IMR-90 (cell line): ENCODE results near the gene NANOGP8. TPM values are rescaled to one million over a fixed set of nuclear protein-coding genes. Genes with fewer than 3 reads are reported as not detected.

Experiments used
- ATAC-seq: fragments of 200-7000 bp; cut with Tn5 transposase; 2 replicates; pipeline ENCODE4 v1.9.1; 2020; ENCODE audit warnings: low read depth, mild to moderate bottlenecking, moderate library complexity
- BruUV-seq: library from RNA; stranded (reverse); fragments of 400-500 nt; replicated peaks from 2 replicates; lab custom pipeline; 2021; lab: Mats Ljungman, UMichigan
- CTCF ChIA-PET: fragments of 300-600 bp; formaldehyde crosslinking; extraction: SDS; loops from one replicate; lab custom pipeline; 2021; ENCODE audit warnings: antibody characterized with exemption; lab: Yijun Ruan, JAX
- POLR2A ChIA-PET: fragments of 300-600 bp; sonication (Branson Sonifier 250); formaldehyde crosslinking; loops from one replicate; lab custom pipeline; 2022; ENCODE audit warnings: antibody characterized with exemption; ENCODE audit not compliant: unreplicated experiment; lab: Charles Lee
- DNase-seq: peaks from one replicate; pipeline ENCODE4 v3.0.0; 2013
- H2AFZ ChIP-seq: replicated peaks from 2 replicates; pipeline ENCODE3; 2013; ENCODE audit warnings: low read length, mild to moderate bottlenecking; ENCODE audit not compliant: poor library complexity
- H2AK5ac ChIP-seq: 2 replicates; pipeline ENCODE4 v1.6.1; 2013; ENCODE audit warnings: low read depth, low read length, inconsistent platforms
- H2AK9ac ChIP-seq: replicated peaks from 2 replicates; pipeline ENCODE3; 2013; ENCODE audit warnings: mild to moderate bottlenecking, low read depth, low read length, moderate library complexity; ENCODE audit not compliant: poor library complexity
- H2BK120ac ChIP-seq: 2 replicates; pipeline ENCODE4 v1.6.1; 2013; ENCODE audit warnings: low read depth, low read length, inconsistent platforms
- H2BK15ac ChIP-seq: 3 replicates; pipeline ENCODE4 v1.6.1; 2013; ENCODE audit warnings: low read depth, low read length, inconsistent platforms
- H2BK20ac ChIP-seq: 2 replicates; pipeline ENCODE4 v1.6.1; 2013; ENCODE audit warnings: low read depth, mild to moderate bottlenecking, inconsistent platforms, low read length, moderate library complexity
- H2BK5ac ChIP-seq: 2 replicates; pipeline ENCODE4 v1.6.1; 2013; ENCODE audit warnings: mild to moderate bottlenecking, low read depth, low read length, inconsistent platforms; ENCODE audit not compliant: poor library complexity, severe bottlenecking
- H3K14ac ChIP-seq: replicated peaks from 2 replicates; pipeline ENCODE4 v1.6.1; 2013; ENCODE audit warnings: low read depth, low read length, inconsistent platforms
- H3K18ac ChIP-seq: 2 replicates; pipeline ENCODE4 v1.6.1; 2013; ENCODE audit warnings: low read depth, low read length, control low read depth
- H3K23ac ChIP-seq: 2 replicates; pipeline ENCODE4 v1.6.1; 2013; ENCODE audit warnings: low read depth, low read length, inconsistent platforms
- H3K27ac ChIP-seq: 2 replicates; pipeline ENCODE4 v1.5.1; 2013; ENCODE audit warnings: mild to moderate bottlenecking, control low read depth, low read length; ENCODE audit not compliant: insufficient read depth
- H3K27me3 ChIP-seq: 2 replicates; pipeline ENCODE4 v1.6.1; 2013; ENCODE audit warnings: low read length; ENCODE audit not compliant: control insufficient read depth, insufficient read depth
- H3K36me3 ChIP-seq: 2 replicates; pipeline ENCODE4 v1.6.1; 2013; ENCODE audit warnings: low read length, mixed read lengths; ENCODE audit not compliant: control insufficient read depth, insufficient read depth
- H3K4ac ChIP-seq: 2 replicates; pipeline ENCODE4 v1.6.1; 2013; ENCODE audit warnings: low read depth, low read length, inconsistent platforms
- H3K4me1 ChIP-seq: 2 replicates; pipeline ENCODE4 v1.6.1; 2013; ENCODE audit warnings: low read length, mixed read lengths; ENCODE audit not compliant: control insufficient read depth, insufficient read depth
- H3K4me2 ChIP-seq: 2 replicates; pipeline ENCODE4 v1.6.1; 2013; ENCODE audit warnings: low read depth, mild to moderate bottlenecking, control low read depth, low read length, moderate library complexity
- H3K4me3 ChIP-seq: 2 replicates; pipeline ENCODE4 v1.5.1; 2013; ENCODE audit warnings: low read depth, mild to moderate bottlenecking, control low read depth, low read length, moderate library complexity; ENCODE audit not compliant: insufficient read depth
- H3K56ac ChIP-seq: 2 replicates; pipeline ENCODE4 v1.6.1; 2013; ENCODE audit warnings: low read length, inconsistent platforms; ENCODE audit not compliant: insufficient read depth; ENCODE audit errors: extremely low read depth
- H3K79me1 ChIP-seq, 2 experiments: 2 replicates each; pipeline ENCODE4 v1.6.1; 2013; ENCODE audit warnings: low read length in 2 of 2, inconsistent platforms in 1 of 2, low read depth in 1 of 2
- H3K9ac ChIP-seq: 2 replicates; pipeline ENCODE4 v1.6.1; 2013; ENCODE audit warnings: low read depth, low read length, control low read depth
- H3K9me1 ChIP-seq: 2 replicates; pipeline ENCODE4 v1.6.1; 2013; ENCODE audit warnings: low read length, inconsistent platforms; ENCODE audit not compliant: insufficient read depth
- H3K9me3 ChIP-seq: 2 replicates; pipeline ENCODE4 v1.6.1; 2013; ENCODE audit warnings: low read length; ENCODE audit not compliant: control insufficient read depth, insufficient read depth
- H4K20me1 ChIP-seq: 2 replicates; pipeline ENCODE4 v1.6.1; 2013; ENCODE audit warnings: low read length, inconsistent platforms; ENCODE audit not compliant: insufficient read depth
- H4K5ac ChIP-seq: 2 replicates; pipeline ENCODE4 v1.6.1; 2013; ENCODE audit warnings: mild to moderate bottlenecking, low read depth, low read length, control low read depth
- H4K8ac ChIP-seq, 2 experiments: 2 replicates each; pipeline ENCODE4 v1.6.1; 2013; ENCODE audit warnings: low read depth in 2 of 2, low read length in 2 of 2, control low read depth in 1 of 2, inconsistent platforms in 1 of 2
- H4K91ac ChIP-seq: 2 replicates; pipeline ENCODE4 v1.6.1; 2013; ENCODE audit warnings: low read depth, low read length, inconsistent platforms; ENCODE audit not compliant: insufficient read depth
- CEBPB ChIP-seq: IDR thresholded peaks from 2 replicates; pipeline ENCODE4 v1.6.1; 2012; ENCODE audit warnings: low read depth, low read length, improper control_type of control experiment
- CHD1 ChIP-seq: IDR thresholded peaks from 2 replicates; pipeline ENCODE4 v1.6.1; 2012; ENCODE audit warnings: low read depth, low read length, improper control_type of control experiment
- MAFK ChIP-seq: IDR thresholded peaks from 2 replicates; pipeline ENCODE4 v1.6.1; 2012; ENCODE audit warnings: low read depth, low read length, improper control_type of control experiment
- MAZ ChIP-seq: IDR thresholded peaks from 2 replicates; pipeline ENCODE4 v1.6.1; 2012; ENCODE audit warnings: low read depth, mild to moderate bottlenecking, low read length, improper control_type of control experiment, moderate library complexity, borderline replicate concordance
- NFE2L2 ChIP-seq: fragments of 150-350 bp; IDR thresholded peaks from 2 replicates; pipeline ENCODE4 v1.6.1; 2016; ENCODE audit warnings: low read depth, mild to moderate bottlenecking, low read length
- POLR2A ChIP-seq: IDR thresholded peaks from 2 replicates; pipeline ENCODE4 v1.6.1; 2012; ENCODE audit warnings: mild to moderate bottlenecking, low read depth, low read length
- RAD21 ChIP-seq: IDR thresholded peaks from 2 replicates; pipeline ENCODE4 v1.6.1; 2012; ENCODE audit warnings: low read length, improper control_type of control experiment
- RCOR1 ChIP-seq: IDR thresholded peaks from 2 replicates; pipeline ENCODE4 v1.6.1; 2012; ENCODE audit warnings: mild to moderate bottlenecking, low read length, improper control_type of control experiment; ENCODE audit not compliant: insufficient replicate concordance
- RFX5 ChIP-seq: IDR thresholded peaks from 2 replicates; pipeline ENCODE4 v1.8.0; 2012; ENCODE audit warnings: low read depth, mild to moderate bottlenecking, low read length, moderate library complexity
- SMC3 ChIP-seq: fragments of 150-350 bp; IDR thresholded peaks from 2 replicates; pipeline ENCODE4 v1.6.1; 2016; ENCODE audit warnings: low read depth, mild to moderate bottlenecking, antibody characterized with exemption, low read length, moderate library complexity
- WGBS, 2 experiments: methylation state at CpG; one replicate each; pipeline versions ENCODE4 v1.1.5 to v1.1.7; 2013; ENCODE audit warnings: missing lambda C conversion rate in 2 of 2; ENCODE audit not compliant: insufficient read length in 1 of 2; ENCODE audit errors: extremely low coverage in 2 of 2; 5-methylcytosine and 5-hydroxymethylcytosine counted together
- dilution Hi-C: fragments of 300-500 bp; cut with HindIII; formaldehyde crosslinking; loops from one replicate; pipeline ENCODE4 v1.14.3; 2018; ENCODE audit warnings: low sequenced_read_pairs; ENCODE audit not compliant: unreplicated experiment
- in situ Hi-C: fragments of 300-500 bp; cut with MboI; formaldehyde crosslinking; loops from 3 replicates; pipeline ENCODE4 v1.14.3; 2019; ENCODE audit warnings: low sequenced_read_pairs, inconsistent platforms, mixed read lengths
- intact Hi-C: fragments of 100-400 bp; cut with micrococcal nuclease; formaldehyde crosslinking; loops from 2 replicates; pipeline ENCODE4 v1.10.0; 2022
- polyA plus RNA-seq, 3 experiments: library from polyadenylated mRNA; depleted of rRNA; stranded (reverse); fragments of >200 nt; gene quantifications; 2 replicates each; pipeline ENCODE4 v1.2.3, GENCODE V29; 2012; ENCODE audit warnings: low replicate concordance in 1 of 3
- total RNA-seq: library from RNA; depleted of rRNA; stranded (reverse); fragments of >200 nt; gene quantifications from 2 replicates; pipeline ENCODE4 v1.2.3, GENCODE V29; 2012
- TF ChIP-seq, protein P1 (sequence below): conservative IDR thresholded peaks from 2 replicates; pipeline ENCODE4 v1.5.1; 2012; ENCODE audit warnings: mild to moderate bottlenecking, low read depth, low read length, improper control_type of control experiment
- TF ChIP-seq, protein P2 (sequence below): fragments of 150-350 bp; IDR thresholded peaks from 2 replicates; pipeline ENCODE4 v1.6.1; 2017; ENCODE audit warnings: mild to moderate bottlenecking, antibody characterized with exemption, low read length, low read depth
- TF ChIP-seq, protein P3 (sequence below): fragments of 150-350 bp; IDR thresholded peaks from 2 replicates; pipeline ENCODE4 v1.6.1; 2016; ENCODE audit warnings: low read depth, mild to moderate bottlenecking, low read length, moderate library complexity, borderline replicate concordance

NANOGP8 gene
- total and polyA plus RNA-seq, 2 of the 4 experiments (the other 2 are of a cell fraction), result not detected

DNA sequence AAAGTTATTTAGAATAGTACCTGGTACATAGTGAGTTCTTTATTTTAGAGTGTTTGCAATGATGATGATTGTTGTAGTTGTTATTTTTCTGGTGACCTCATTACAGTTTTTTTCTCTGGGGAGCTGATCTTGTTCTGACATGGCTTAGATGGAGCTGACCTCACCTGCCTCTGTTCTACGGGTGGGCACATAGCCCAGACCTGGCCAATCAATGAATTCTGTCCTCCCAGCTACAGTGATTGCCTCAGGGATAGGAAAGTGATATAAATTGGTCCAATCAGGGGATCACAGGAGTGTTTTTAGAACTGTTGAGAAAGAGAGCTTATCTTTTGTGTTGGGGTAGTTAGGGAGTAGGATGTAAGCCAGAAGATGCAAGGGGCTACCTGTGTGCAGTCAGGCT lies 3.2 kb upstream of the NANOGP8 start (continued):
- TF ChIP-seq, protein P1, sequence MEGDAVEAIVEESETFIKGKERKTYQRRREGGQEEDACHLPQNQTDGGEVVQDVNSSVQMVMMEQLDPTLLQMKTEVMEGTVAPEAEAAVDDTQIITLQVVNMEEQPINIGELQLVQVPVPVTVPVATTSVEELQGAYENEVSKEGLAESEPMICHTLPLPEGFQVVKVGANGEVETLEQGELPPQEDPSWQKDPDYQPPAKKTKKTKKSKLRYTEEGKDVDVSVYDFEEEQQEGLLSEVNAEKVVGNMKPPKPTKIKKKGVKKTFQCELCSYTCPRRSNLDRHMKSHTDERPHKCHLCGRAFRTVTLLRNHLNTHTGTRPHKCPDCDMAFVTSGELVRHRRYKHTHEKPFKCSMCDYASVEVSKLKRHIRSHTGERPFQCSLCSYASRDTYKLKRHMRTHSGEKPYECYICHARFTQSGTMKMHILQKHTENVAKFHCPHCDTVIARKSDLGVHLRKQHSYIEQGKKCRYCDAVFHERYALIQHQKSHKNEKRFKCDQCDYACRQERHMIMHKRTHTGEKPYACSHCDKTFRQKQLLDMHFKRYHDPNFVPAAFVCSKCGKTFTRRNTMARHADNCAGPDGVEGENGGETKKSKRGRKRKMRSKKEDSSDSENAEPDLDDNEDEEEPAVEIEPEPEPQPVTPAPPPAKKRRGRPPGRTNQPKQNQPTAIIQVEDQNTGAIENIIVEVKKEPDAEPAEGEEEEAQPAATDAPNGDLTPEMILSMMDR, result no peak
- TF ChIP-seq CEBPB (no peak), MAZ (no peak)

DNA sequence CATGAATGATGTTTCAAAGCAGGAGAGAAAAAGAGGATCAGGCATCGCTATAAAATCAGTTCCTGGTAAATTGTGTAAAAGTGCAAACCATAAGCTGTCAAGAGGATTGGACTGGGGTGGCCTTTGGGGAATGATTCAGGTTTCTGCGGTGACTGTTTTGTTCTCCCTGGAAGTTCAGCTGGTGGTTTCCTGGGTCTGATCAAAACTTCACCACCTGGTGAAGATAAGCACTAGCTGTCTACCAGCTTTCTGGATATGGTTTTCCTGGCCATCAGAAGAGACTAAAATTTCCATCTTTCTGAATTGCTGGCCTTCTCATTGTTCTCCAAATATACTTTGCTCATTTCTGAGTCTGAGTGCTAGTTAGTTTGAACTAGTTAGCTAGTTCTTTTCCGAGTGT lies 2.7 kb upstream of the NANOGP8 start:
- Histone ChIP-seq H3K9me1 (no peaks in the 10 kb centered on the region; the same call in none of the 2 replicates), H3K27ac (no peak overlapping the region), H3K56ac (no peak overlapping the region), H3K14ac (no peak overlapping the region), H2BK120ac (no peak overlapping the region), H4K8ac (no peak overlapping the region), H3K9ac (no peak overlapping the region), H4K5ac (no peak overlapping the region), H3K4me2 (no peak overlapping the region), H3K23ac (no peak overlapping the region), H3K79me1 (no peaks in the 10 kb centered on the region), H2AK9ac (no peak overlapping the region), H2AK5ac (no peak overlapping the region), H3K36me3 (no peaks in the 10 kb centered on the region), H2AFZ (no peak overlapping the region), H3K18ac (no peak overlapping the region), H3K9me3 (no peaks in the 10 kb centered on the region; the same call in 1 of the 2 replicates), H4K91ac (no peak overlapping the region), H3K27me3 (no peaks in the 10 kb centered on the region), H2BK20ac (no peak overlapping the region), H2BK15ac (no peak overlapping the region), H3K4me3 (no peak overlapping the region), H3K4ac (no peak overlapping the region), H4K20me1 (no peaks in the 10 kb centered on the region), H3K4me1 (no peaks in the 10 kb centered on the region; the same call in 1 of the 2 replicates), H2BK5ac (no peak overlapping the region)
- dilution Hi-C loops (no loop called here), intact Hi-C loops (loop anchor here (5.0 kb wide), 1 partner anchor 95 kb away; no protein-coding TSS in a partner anchor), in situ Hi-C loops (no loop called here)
- ChIA-PET POLR2A (no interaction called here), CTCF (no interaction called here)
- ATAC-seq (no peak), DNase-seq (no peak)
- 80% methylated on average over 1 of the region's 3 CpGs; no CpG with 5 or more reads in 1 of the 2 experiments for WGBS, 2 experiments
- BruUV-seq, result no TSS peak
- TF ChIP-seq RCOR1, result no peak
- TF ChIP-seq MAZ, result no peak
- TF ChIP-seq NFE2L2, result no peak
- no peak for TF ChIP-seq RFX5
- TF ChIP-seq, protein P2, sequence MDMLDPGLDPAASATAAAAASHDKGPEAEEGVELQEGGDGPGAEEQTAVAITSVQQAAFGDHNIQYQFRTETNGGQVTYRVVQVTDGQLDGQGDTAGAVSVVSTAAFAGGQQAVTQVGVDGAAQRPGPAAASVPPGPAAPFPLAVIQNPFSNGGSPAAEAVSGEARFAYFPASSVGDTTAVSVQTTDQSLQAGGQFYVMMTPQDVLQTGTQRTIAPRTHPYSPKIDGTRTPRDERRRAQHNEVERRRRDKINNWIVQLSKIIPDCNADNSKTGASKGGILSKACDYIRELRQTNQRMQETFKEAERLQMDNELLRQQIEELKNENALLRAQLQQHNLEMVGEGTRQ, result no peak
- TF ChIP-seq CHD1, result no peak
- TF ChIP-seq, protein P3, sequence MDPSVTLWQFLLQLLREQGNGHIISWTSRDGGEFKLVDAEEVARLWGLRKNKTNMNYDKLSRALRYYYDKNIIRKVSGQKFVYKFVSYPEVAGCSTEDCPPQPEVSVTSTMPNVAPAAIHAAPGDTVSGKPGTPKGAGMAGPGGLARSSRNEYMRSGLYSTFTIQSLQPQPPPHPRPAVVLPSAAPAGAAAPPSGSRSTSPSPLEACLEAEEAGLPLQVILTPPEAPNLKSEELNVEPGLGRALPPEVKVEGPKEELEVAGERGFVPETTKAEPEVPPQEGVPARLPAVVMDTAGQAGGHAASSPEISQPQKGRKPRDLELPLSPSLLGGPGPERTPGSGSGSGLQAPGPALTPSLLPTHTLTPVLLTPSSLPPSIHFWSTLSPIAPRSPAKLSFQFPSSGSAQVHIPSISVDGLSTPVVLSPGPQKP, result no peak
- TF ChIP-seq RAD21, result no peak
- no peak for TF ChIP-seq POLR2A
- TF ChIP-seq SMC3, result no peak
- TF ChIP-seq MAFK, result no peak
